Keratinocyte (primary cell): Measurements from ENCODE around the gene ENO4.

Experiments
- CTCF ChIP-seq, 3 experiments: IDR thresholded peaks in 1 of 3; conservative IDR thresholded peaks in 1 of 3; optimal IDR thresholded peaks in 1 of 3; 2 replicates in 2 of 3; 3 replicates in 1 of 3; pipeline versions ENCODE3 to v1.5.1; 2011; ENCODE audit warnings: low read length in 3 of 3, mild to moderate bottlenecking in 3 of 3, moderate library complexity in 2 of 3, control low read depth in 1 of 3, inconsistent platforms in 1 of 3; ENCODE audit not compliant: insufficient read depth in 2 of 3; ENCODE audit errors: extremely low read depth in 1 of 3
- EZH2 ChIP-seq: IDR thresholded peaks from one replicate; pipeline ENCODE4 v1.6.1; 2012; ENCODE audit warnings: inconsistent platforms, mild to moderate bottlenecking, low read length, moderate library complexity

- TF ChIP-seq CTCF (optimal IDR thresholded peaks at IDR 0.05 in 1 of 3, IDR thresholded peaks at IDR 0.05 in 1 of 3, conservative IDR thresholded peaks at IDR 0.05 in 1 of 3; ENCODE audit: extremely low read depth in 1 of 3, insufficient read depth in 2 of 3, low read length in 3 of 3) (no peak), EZH2 (no peak)
Measured at GRCh38 chr10:116853287-116853686, 4.0 kb downstream of the ENO4 start.
